SK-N-MC (cell line): ENCODE data around the gene PTDSS2.

Experiments
- DNase-seq: peaks from one replicate; pipeline ENCODE4 v3.0.0-alpha.2; 2011; ENCODE audit warnings: low read depth, low spot score
- H3K27ac ChIP-seq: fragments of 200-600 bp; sonication (generic); 2 replicates; pipeline ENCODE4 v1.5.1; 2016; ENCODE audit warnings: mixed run types
- H3K36me3 ChIP-seq: fragments of 200-600 bp; sonication (generic); 2 replicates; pipeline ENCODE4 v1.6.1; 2017; ENCODE audit warnings: antibody characterized with exemption, low read length, mixed read lengths; ENCODE audit not compliant: insufficient read depth
- H3K4me3 ChIP-seq: fragments of 200-600 bp; sonication (generic); 2 replicates; pipeline ENCODE4 v1.5.1; 2016
- H3K9ac ChIP-seq: fragments of 200-600 bp; sonication (generic); 2 replicates; pipeline ENCODE4 v1.8.0; 2017; ENCODE audit warnings: mixed run types, mixed read lengths; ENCODE audit not compliant: insufficient read length
- H3K9me3 ChIP-seq: fragments of 200-600 bp; sonication (generic); 2 replicates; pipeline ENCODE4 v1.6.1; 2017; ENCODE audit warnings: low read depth, mild to moderate bottlenecking, antibody characterized with exemption, low read length, moderate library complexity, mixed read lengths
- EZH2 ChIP-seq: fragments of 200-600 bp; sonication (generic); IDR thresholded peaks from one replicate; pipeline ENCODE4 v1.6.1; 2017; ENCODE audit warnings: antibody characterized with exemption
- FOXP2 ChIP-seq: optimal IDR thresholded peaks from 2 replicates; pipeline ENCODE3; 2011; ENCODE audit warnings: mild to moderate bottlenecking, moderate library complexity; ENCODE audit not compliant: insufficient read depth; ENCODE audit errors: extremely low read length, control extremely low read depth
- POLR2AphosphoS5 ChIP-seq: IDR thresholded peaks from 2 replicates; pipeline ENCODE4 v1.6.1; 2012; ENCODE audit warnings: mild to moderate bottlenecking, low read depth, low read length, borderline replicate concordance

Gene PTDSS2

DNA sequence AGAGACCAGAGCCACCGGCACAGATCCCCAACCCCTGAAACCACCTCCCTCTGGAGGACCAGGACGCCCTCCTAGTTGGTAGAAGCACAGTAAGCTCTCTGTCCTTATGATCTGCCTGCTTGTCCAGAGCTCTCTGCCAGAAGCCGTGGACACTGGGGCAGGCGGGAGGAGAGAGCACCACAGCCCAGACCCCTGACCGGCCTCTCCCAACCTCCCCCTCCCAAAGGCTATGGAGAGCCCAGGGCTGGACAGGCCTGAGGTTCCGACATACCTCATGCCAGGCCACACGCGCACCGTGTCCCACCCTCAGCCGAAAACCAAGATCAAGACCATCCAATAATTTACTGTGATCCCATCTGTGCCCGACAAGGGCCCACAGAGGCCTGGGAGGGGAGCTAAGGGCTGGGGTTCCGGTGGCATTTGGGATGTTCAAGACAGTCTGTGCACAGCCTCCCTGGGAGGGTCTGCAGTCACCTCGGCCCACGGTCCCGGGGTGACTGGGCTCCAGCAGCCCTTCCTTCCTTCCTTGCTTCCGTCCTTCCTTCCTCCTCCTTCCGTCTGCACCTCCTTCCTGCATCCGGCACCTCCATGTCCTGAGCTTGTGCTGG, 81.9 kb downstream of the PTDSS2 start:
- peaks cover 16% of the 10 kb centered on the region; the same call in 1 of the 2 replicates for H3K36me3 ChIP-seq

DNA sequence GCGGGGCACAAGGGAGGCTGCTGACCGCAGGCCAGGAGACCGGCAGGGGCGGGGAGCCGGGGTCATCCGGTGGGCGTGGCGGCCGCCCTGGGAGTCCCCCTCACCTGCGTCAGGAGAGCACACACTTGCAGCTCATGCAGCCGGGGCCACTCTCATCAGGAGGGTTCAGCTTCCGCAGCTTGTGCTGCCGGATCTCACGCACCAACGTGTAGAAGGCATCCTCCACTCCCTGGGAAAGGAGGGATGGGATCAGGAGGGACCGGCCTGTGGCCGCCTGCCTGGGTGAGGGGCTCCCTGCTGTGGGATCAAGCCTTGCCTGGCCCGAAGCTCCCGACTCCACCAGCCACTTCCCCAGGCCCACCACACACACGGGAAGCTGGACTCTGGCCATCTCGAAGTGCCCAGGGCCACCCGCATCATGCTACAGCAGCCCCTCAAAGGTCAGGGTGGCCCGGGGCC, 82.5 kb downstream of the PTDSS2 start:
- H3K36me3 ChIP-seq = peaks cover 16% of the 10 kb centered on the region; the same call in 1 of the 2 replicates
- no peaks in the 10 kb centered on the region for H3K9me3 ChIP-seq
- no peak for DNase-seq
- no peak overlapping the region for H3K9ac ChIP-seq
- H3K27ac ChIP-seq = no peak overlapping the region
- TF ChIP-seq FOXP2 (no peak), EZH2 (no peak), POLR2AphosphoS5 (no peak)
- H3K4me3 ChIP-seq = no peak overlapping the region

More for the DNA sequence above, 81.9 kb downstream of the PTDSS2 start:
- Histone ChIP-seq H3K9ac (no peak overlapping the region), H3K4me3 (no peak overlapping the region), H3K27ac (no peak overlapping the region), H3K9me3 (no peaks in the 10 kb centered on the region)
- TF ChIP-seq POLR2AphosphoS5 (peak; percentile 25; the same call in 1 of the 2 replicates), EZH2 (no peak), FOXP2 (no peak)
- DNase-seq = no peak

DNA sequence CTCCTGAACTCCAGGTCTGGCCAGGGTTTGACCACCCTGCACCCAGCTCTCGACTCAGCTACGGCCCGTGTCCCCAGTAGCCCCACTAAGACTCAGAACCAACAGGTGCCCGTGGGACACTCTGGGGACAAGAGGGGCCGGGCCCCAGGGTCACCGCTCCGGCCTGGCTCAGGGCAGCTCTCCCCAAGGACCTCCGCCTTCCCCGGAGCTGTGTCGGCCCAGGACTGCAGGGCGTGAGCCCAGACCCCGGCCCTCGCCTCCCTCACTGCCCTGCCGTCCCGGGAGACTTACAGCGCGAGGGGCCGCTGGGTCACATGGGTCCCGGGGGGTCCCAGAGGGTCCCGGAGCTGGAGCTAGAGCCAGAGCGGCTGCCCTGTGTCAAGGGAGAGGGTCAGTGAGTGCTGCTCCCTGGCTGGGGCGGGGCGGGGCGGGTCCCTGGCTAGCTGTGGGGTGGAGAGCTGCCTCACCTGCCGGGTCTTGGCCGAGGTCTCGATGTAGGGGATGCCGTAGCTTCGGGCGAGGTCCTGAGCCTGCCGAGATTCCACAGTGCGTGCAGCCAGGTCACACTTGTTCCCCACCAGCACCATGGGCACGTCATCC, 83.0 kb downstream of the PTDSS2 start:
- no peak for DNase-seq
- Histone ChIP-seq H3K4me3 (no peak overlapping the region), H3K9me3 (no peaks in the 10 kb centered on the region), H3K27ac (no peak overlapping the region), H3K36me3 (peaks cover 16% of the 10 kb centered on the region; the same call in 1 of the 2 replicates), H3K9ac (no peak overlapping the region)
- TF ChIP-seq EZH2 (no peak), POLR2AphosphoS5 (no peak), FOXP2 (no peak)

DNA sequence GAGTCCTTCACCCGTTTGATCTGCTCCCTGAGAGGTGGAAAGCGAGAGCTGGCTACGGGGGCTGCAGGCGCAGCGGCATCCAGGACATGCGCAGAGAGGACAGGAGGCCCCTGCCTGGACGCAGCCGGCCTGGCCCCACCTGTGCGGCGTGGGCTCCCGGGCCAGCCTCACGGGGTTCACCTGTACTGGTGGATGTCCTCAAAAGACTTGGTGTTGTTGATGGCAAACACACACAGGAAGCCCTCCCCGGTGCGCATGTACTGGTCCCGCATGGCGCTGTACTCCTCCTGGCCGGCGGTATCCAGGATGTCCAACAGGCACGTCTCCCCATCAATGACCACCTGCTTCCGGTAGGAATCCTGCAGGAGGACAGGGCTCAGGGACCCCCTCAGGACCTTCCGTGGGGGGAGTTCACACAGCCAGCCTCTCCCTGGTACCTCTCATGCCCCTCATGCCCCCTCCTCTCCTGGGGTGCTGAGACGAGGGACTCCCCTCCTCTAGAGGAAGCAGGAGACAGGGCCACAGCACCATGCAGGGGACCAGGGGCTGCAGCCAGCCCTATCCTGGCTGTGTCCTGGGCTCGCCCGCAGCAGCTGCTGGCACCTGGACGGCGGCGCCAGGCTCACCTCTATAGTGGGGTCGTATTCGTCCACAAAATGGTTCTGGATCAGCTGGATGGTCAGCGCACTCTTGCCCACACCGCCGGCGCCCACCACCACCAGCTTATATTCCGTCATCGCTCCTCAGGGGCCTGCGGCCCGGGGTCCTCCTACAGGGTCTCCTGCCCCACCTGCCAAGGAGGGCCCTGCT, 83.7 kb downstream of the PTDSS2 start:
- Histone ChIP-seq H3K9ac (peak overlapping the region; percentile 80), H3K36me3 (peaks cover 16% of the 10 kb centered on the region; the same call in 1 of the 2 replicates), H3K9me3 (no peaks in the 10 kb centered on the region), H3K4me3 (peak overlapping the region; percentile 81), H3K27ac (no peak overlapping the region)
- TF ChIP-seq EZH2 = no peak
- no peak for TF ChIP-seq FOXP2
- TF ChIP-seq POLR2AphosphoS5 = no peak
- no peak for DNase-seq

DNA sequence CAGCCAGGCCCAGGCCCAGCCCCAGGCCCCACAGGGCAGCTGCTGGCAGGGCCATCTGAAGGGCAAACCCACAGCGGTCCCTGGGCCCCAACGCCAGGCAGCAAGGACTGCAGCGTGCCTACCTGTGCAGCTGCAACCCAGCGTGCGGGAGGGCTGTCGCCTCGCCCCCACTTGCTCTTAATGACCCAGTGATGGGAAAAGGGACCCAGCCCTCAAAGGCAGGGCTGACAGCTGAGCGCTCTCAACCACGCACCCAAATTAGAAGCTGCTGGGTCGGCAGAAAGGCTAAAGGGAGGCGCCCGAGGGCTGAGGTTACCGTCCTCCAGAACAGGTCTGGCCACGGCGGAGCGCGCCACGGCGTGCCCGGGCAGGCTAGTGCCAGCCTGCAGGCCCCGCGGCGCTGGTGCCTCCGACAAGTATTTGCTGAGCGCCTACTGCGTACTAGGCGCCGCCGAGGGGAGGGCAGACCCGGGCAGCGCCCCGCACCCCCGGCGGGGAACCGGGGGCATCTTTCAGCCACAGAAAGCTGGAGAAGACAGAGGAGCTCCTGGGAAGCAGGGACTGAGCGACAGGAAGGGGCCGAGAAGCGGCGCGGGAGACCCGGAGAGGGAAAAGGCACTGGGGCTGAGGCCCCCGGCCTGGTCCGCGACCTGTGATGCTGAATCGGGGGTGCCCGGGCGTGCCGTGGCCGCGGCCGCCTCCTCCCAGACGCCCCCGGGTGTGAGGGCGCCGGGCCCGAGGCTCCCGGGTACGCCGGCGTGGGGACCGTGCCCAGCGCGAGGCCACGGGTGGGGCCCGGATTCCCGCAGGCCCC, 84.5 kb downstream of the PTDSS2 start:
- H3K9me3 ChIP-seq = no peaks in the 10 kb centered on the region
- DNase-seq = no peak
- peak overlapping the region; percentile 80 for H3K9ac ChIP-seq
- peak overlapping the region; percentile 26; the same call in 1 of the 2 replicates for H3K27ac ChIP-seq
- peaks cover 16% of the 10 kb centered on the region; the same call in 1 of the 2 replicates for H3K36me3 ChIP-seq
- H3K4me3 ChIP-seq = peak overlapping the region; percentile 81
- TF ChIP-seq POLR2AphosphoS5 (no peak), EZH2 (no peak), FOXP2 (no peak)

DNA sequence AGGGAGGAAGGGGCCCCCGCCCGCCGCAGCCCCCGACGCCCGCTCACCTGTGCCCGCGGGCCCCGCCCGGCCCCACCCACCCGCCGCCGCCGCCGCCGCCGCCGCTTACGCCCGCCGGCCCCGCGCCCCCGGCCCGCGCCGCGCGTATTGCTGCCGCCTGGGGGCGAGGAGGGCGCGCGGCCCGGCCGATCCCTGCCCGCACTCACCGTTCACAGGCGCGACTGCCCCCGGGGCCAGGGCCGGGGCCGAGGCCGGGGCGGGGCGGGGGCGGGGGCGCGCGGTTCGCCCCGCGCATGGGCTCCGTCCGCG, 85.1 kb downstream of the PTDSS2 start:
- Histone ChIP-seq H3K27ac (no peak overlapping the region), H3K9me3 (no peaks in the 10 kb centered on the region), H3K36me3 (peaks cover 16% of the 10 kb centered on the region; the same call in 1 of the 2 replicates), H3K9ac (peak overlapping the region; percentile 80), H3K4me3 (peak overlapping the region; percentile 81)
- no peak for DNase-seq
- TF ChIP-seq EZH2 (no peak), POLR2AphosphoS5 (no peak), FOXP2 (no peak)

DNA sequence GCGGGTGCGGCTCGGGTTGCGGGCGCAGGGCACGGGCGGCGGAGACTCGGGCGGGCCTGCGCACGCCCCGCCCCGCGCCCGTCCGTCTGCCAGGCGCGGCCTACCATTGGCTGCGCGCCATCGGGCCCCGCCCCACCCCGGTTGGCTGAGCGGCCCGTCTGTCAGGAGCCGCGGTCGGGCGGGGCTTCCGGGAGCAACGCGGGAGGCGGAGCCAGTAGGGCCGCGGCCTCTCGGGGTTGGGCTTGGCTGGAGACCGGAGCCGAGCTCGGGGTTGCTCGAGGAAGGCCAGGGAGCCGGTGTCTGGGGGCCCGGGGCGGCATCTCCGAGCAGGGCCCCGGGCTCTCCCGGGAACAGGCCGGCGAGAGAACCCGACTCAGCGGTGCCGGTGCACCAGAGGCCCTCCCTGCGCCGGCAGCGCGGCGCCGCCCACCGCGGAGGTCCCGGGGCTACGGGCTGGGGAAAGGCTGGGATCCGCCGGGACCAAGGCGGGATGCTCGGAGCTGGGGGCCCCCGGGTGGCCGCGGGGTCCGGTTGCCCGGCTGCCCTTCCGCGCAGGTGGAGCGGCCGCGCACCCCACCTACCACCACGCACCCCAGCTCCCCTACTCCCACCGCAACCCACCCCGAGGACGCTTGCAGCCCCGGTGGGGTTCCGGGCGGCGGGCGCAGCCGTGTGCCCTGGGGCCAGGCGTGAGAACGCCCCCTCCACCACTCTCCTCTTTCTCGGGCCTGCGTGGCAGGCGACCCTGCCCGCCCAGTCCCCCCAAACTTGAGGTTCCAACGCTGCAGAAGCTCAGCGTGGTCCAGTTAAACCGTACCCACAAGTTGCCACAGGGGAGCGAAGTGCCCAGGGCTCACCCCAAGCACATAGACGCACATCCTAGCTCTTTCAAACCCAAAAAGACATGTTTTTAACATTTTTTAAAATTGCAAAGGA, 85.7 kb downstream of the PTDSS2 start, which contains the start of gene HRAS:
HRAS (minus strand) TSS at position 58 of the 936 bp plus-strand sequence.
- peak; percentile 37 for DNase-seq
- no peaks in the 10 kb centered on the region for H3K9me3 ChIP-seq
- TF ChIP-seq FOXP2 (no peak), EZH2 (no peak), POLR2AphosphoS5 (peak; percentile 91)
- peak within 1 kb of the TSS; percentile 80 for H3K9ac ChIP-seq
- peaks cover 16% of the 10 kb centered on the region; the same call in 1 of the 2 replicates for H3K36me3 ChIP-seq
- H3K4me3 ChIP-seq = peak within 1 kb of the TSS; percentile 89
- H3K27ac ChIP-seq = peak within 1 kb of the TSS; percentile 86
